GM20000 (cell line): Measurements from ENCODE around the gene MUSK.

Source experiments
- DNase-seq: peaks from one replicate; pipeline ENCODE4 v3.0.0; 2012; ENCODE audit warnings: low spot score
- CTCF ChIP-seq: IDR thresholded peaks from 2 replicates; pipeline ENCODE4 v1.5.1; 2012; ENCODE audit warnings: mild to moderate bottlenecking, control low read depth; ENCODE audit errors: extremely low read depth, missing control alignments

MUSK gene

GRCh38 chr9:110842169-110842568 lies 173.6 kb downstream of the MUSK start:
- TF ChIP-seq CTCF: no peak
- DNase-seq: no peak

DNA sequence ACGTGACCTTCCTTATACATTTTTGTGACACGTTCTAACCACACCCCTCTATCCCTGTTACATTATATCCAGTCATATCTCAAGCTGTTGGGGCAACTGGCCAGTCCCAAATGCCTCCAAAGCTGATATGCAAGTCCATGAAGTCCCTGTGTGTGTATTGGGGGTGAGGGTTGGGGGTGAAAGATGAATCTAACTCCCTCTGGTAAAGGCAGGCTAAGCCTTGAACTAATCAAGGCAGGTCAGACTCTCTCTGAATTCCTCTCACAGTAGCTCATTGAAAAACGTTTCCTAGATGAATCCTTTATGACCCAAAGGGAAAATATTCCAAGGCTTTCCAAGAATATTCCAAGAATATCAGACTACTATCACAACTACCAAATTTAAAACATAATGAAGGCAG lies 174.4 kb downstream of the MUSK start:
- DNase-seq: no peak
- no peak for TF ChIP-seq CTCF

DNA sequence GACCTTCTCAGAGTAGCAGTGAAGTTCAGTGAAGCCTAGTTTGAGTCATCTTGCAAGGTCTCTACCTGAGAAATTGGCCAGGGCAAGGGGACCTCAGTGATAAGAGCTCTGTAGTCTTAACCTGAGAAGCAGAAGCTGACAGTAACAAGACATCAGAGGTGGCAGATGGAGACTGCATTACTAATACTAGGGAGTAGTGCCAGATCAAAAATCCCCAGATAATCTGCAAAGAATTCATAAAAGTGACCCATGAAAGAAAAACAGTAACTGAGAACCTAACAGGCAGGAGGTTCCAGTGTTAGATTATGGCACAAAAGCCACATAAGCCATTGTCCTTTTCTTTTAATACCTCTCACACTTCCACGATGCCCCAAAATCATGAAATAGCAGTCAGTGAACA lies 175.5 kb downstream of the MUSK start:
- no peak for TF ChIP-seq CTCF

DNA sequence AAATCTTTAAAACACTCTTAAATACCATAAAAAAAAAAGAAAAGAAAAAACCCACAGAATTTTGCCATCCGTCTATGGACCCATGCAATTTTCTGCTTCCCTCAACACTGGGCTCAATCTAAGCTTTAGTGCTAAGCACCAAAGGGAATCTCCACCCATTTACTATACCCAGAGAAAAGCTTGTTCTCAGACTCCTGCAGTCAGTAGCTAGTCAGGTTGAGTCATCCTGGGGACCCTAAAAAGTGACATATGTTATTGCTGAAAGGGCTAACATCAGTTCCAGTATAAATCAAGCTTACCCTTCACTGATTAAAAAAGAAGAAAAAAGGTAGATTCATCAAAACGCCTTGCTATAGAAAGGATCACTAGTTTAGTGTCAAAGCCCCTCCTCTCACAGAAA lies 177.6 kb downstream of the MUSK start:
- no peak for DNase-seq
- no peak for TF ChIP-seq CTCF

More for the DNA sequence above, 175.5 kb downstream of the MUSK start:
- no peak for DNase-seq

GRCh38 chr9:110847671-110848070 lies 179.1 kb downstream of the MUSK start:
- TF ChIP-seq CTCF: no peak
- DNase-seq: no peak

DNA sequence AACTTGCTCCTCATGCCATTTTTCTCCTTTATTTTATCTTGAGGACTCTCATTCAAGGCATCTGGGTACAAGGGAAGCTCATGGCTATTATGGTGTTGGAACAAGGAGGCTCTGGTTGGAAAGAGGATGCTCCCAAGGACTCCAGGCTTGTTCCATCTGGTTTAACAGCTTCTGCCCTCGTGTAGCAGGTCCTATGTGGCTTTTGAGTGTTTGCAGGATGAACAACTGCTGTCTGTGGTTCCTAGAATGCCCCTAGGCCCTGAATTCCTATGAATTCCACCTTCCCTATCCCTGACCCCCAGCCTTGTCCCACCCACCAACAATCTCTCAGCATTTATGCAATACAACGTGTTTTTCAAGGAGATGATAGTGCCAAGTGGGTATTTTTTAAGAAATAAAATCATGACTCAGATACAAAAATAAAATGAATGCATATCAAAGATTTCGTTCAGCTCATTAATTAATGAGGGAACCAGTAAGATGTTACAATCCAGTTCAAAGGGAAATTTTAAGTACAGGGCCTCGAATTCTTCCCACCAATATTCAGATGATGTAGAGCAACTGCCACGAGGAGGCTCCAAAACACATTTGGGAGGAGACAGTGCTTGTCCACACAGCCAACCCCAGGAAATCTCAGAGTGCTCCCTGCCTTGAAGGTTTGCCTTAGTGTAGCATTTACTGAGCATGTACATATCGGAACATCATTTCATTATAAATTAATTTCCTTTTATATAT lies 182.0 kb downstream of the MUSK start:
- DNase-seq: no peak

More for the DNA sequence above, 182.0 kb downstream of the MUSK start:
- no peak for TF ChIP-seq CTCF
